ENCODE results near the gene SH3PXD2B. TPM values are rescaled to one million over a fixed set of nuclear protein-coding genes. Genes with fewer than 3 reads are reported as not detected.
"Not testable (repeated sequence)": the region's sequence is repeated elsewhere in the genome, so short reads cannot be mapped to it uniquely, and the experiment has no call there.

The SH3PXD2B gene
- total RNA-seq, 1 donor = 1.3 TPM

DNA sequence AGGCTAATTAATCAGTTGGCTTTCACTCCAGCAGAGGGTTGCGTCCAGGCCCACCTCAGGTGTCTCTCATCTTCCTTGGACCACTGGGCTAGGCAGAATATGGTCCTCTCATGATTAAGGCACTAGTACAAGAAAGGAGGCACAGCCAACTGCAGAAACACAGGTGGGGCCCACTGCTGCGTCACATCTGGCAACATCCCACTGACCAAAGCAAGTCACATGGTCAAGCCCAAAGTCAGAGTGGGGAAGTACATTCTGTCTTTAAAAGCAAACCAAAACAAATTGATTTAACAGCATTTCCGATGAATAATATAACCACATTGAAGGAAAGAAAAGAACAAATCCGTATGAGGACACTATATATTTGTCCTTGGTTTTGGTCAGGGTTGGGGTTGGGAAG, 142.7 kb downstream of the SH3PXD2B start:
- no peak for DNase-seq (ENCODE audit: low read depth in 2 of 3, low spot score in 2 of 3)

DNA sequence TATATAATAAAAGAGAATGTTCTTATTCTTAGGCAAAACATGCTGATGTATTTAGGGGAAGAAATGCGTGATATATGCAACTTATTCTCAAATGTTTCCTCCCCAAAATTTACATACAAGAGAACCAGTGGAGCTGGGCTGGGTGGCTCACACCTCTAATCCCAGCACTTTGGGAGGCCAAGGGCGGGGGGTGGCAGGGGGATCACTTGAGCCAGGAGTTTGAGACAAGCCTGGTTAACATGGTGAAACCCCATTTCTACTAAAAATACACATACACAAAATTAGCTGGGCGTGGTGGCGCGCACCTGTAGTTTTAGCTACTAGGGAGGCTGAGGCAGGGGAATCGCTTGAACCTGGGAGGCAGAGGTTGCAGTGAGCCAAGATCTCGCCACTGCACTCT, 143.3 kb downstream of the SH3PXD2B start:
- no peak for DNase-seq (ENCODE audit: low read depth in 2 of 3, low spot score in 2 of 3)

GRCh38 chr5:172305380-172305779, 148.9 kb downstream of the SH3PXD2B start:
- DNase-seq (ENCODE audit: low read depth in 2 of 3, low spot score in 2 of 3) = no peak

GRCh38 chr5:172303572-172304335, 150.6 kb downstream of the SH3PXD2B start:
- DNase-seq (ENCODE audit: low read depth in 2 of 3, low spot score in 2 of 3) = no peak

DNA sequence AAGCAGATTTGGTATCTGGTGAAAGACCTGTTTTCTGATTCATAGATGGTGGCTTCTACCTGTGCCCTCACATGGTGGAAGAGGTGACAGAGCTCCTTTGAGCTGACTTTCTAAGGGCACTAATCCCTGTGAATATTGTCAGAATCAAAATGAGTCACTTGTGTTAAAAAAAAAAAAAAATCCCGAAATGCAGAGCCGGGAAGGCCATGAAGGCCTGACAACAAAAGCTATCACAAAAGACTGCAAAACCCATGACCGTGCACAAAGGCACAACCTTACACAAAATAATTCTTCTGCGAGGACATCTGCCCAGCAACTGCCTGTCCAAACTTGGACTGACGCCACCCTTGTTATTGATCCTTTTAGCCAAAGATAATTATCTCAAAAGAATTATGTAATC, 151.2 kb downstream of the SH3PXD2B start:
- no peak for DNase-seq (ENCODE audit: low read depth in 2 of 3, low spot score in 2 of 3)

DNA sequence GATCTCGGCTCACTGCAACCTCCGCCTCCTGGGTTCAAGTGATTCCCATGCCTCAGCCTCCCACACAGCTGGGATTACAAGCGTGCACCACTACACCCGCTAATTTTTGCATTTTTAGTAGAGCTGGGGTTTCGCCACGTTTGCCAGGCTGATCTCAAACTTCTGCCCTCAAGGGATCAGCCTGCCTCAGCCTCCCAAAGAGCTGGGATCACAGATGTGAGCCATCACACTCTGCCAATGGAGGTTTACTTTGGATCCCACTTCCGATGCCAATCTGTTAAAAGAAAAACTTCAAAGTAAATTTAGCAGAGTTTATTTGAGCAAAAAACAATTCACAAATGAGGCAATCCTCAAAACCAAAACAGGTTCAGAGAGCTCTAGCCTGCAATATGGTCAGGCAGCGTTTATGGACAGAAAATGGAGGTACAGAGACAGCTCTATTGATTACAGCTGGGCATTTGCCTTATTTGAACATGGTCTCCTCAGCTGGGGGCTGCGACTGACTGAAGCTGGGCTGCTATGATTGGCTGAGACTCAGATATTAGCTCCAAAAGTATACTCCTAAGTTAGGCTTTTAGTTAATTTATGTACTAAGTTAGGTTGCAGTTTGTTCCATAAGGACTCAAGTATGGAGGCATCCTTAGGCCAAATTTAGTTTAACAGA, 152.1 kb downstream of the SH3PXD2B start:
- no peak for DNase-seq (ENCODE audit: low read depth in 2 of 3, low spot score in 2 of 3)

- no peak for DNase-seq (ENCODE audit: low read depth in 2 of 3, low spot score in 2 of 3)
These were observed 154.3 kb downstream of the SH3PXD2B start for GRCh38 chr5:172299916-172300439.

GRCh38 chr5:172294831-172295230, 159.5 kb downstream of the SH3PXD2B start:
- no peak for DNase-seq (ENCODE audit: low read depth in 2 of 3, low spot score in 2 of 3)

- no peak for DNase-seq (ENCODE audit: low read depth in 2 of 3, low spot score in 2 of 3)
These were observed 160.5 kb downstream of the SH3PXD2B start for GRCh38 chr5:172293745-172294342.

GRCh38 chr5:172293054-172293744, 161.1 kb downstream of the SH3PXD2B start:
- peak in 2 of 3 donors; percentile 68 to 84 for DNase-seq (ENCODE audit: low read depth in 2 of 3, low spot score in 2 of 3)

DNA sequence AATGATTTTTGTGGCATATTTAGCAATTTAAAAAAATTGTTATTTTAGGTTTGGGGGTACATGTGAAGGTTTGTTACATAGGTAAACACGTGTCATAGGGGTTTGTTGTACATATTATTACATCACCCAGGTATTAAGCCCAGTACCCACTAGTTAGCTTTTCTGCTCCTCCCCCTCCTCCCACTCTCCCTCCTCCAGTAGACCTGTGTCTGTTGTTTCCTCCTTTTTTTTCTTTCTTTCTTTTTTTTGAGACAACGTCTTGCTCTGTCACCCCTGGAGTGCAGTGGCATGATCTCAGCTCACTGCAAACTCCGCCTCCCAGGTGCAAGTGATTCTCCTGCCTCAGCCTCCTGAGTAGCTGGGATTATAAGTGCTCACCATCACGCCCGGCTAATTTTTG, 162.5 kb downstream of the SH3PXD2B start:
- DNase-seq (ENCODE audit: low read depth in 2 of 3, low spot score in 2 of 3) = not testable (repeated sequence)

- no peak for DNase-seq (ENCODE audit: low read depth in 2 of 3, low spot score in 2 of 3)
These were observed 165.9 kb downstream of the SH3PXD2B start for GRCh38 chr5:172288465-172288864.

DNA sequence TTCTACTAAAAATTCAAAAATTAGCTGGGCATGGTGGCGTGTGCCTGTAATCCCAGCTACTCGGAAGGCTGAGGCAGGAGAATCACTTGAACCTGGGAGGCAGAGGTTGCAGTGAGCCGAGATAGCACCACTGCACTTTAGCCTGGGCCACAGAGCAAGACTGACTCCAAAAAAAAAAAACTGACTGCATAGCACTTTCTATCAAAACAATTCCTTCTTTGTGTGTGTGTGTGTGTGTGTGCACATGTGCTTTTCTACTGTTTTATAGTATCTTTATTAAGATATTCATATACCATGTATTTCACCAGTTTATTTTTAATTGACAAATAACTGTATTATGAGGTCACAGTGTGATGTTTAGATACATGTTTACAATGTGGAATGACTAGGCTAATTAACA, 167.2 kb downstream of the SH3PXD2B start:
- not testable (repeated sequence) for DNase-seq (ENCODE audit: low read depth in 2 of 3, low spot score in 2 of 3)

DNA sequence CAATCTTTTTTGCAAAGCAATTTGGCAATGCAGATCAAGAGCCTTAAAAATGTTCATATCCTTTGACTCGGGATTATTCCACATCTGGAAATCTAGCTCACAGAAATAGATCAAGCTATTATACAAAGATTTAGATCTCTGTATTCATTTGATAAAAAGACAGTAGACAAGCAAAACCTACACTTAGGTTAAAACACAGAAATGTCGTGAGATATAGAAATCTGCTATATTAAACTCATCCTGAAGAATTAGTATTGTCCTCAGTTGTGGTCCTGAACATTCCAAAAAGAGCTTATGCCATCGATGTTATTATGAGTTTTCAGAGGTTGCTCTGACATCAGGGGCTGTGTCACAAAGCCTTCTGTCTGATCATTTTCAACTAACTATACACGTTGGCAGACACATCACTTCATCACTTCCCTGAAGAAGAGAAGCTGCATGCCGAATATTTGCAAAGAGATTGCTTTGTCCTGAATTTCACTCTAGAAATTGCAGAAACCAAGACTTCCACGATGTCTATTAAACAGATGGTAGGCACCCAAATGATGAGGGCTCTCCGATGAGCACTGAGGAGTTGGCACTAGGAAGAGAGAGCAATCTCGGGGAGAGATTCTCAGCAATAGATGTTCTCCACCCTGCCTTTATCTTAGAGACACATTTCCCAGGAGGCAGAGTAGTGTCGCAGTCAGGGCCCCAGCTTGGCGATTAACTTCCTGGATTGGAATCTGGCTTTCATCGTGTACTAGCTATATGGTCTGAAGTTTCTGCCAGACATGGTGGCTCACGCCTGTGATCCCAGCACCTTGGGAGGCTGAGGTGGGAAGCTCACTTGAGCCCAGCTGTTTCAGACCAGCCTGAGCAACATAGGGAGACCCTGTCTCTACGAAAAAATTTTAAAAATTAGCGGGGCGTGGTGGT, 168.8 kb downstream of the SH3PXD2B start:
- DNase-seq (ENCODE audit: low read depth in 2 of 3, low spot score in 2 of 3) = no peak

- peak in 2 of 3 donors; percentile 42 to 43 for DNase-seq (ENCODE audit: low read depth in 2 of 3, low spot score in 2 of 3)
These were observed 169.7 kb downstream of the SH3PXD2B start for GRCh38 chr5:172284611-172284980.

DNA sequence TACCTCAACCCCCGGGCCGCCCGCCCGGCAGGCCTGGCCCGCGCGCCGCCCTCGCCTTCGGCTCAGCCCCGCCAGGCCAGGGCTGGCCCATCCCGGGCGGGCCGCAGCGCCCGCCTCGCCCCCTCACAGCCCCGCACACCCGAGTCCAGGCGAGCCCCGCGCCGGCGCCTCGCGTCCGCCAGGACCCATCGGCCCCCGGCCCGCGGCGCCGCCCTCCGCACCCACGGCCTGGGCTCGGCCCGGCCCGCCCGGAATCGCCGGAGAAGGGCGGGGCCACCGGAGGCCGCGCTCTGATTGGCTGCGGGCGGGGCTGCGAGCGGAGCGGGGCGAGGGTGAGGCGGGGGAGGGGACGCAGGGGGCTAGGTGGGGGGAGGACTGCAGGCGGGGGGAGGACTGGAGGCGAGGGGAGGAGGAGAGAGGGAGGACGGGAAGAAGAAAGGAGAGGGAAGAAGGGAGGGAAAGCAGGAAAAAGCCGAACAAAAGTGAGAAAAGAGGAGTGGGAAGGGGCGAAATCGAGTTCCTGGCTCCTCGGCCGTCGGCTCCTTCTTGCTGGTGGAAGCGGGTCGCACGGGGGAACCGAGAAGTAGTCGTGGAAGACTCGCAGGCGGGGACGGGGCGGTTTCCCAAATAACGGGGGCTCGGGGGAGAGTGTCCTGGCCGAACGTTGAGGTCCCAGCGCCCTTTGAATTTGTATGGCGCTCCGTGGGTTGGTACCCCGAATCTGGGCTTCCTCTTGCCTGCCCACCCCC, 170.3 kb downstream of the SH3PXD2B start:
- DNase-seq (ENCODE audit: low read depth in 2 of 3, low spot score in 2 of 3) = peak in 2 of 3 donors; percentile 70 to 75

DNA sequence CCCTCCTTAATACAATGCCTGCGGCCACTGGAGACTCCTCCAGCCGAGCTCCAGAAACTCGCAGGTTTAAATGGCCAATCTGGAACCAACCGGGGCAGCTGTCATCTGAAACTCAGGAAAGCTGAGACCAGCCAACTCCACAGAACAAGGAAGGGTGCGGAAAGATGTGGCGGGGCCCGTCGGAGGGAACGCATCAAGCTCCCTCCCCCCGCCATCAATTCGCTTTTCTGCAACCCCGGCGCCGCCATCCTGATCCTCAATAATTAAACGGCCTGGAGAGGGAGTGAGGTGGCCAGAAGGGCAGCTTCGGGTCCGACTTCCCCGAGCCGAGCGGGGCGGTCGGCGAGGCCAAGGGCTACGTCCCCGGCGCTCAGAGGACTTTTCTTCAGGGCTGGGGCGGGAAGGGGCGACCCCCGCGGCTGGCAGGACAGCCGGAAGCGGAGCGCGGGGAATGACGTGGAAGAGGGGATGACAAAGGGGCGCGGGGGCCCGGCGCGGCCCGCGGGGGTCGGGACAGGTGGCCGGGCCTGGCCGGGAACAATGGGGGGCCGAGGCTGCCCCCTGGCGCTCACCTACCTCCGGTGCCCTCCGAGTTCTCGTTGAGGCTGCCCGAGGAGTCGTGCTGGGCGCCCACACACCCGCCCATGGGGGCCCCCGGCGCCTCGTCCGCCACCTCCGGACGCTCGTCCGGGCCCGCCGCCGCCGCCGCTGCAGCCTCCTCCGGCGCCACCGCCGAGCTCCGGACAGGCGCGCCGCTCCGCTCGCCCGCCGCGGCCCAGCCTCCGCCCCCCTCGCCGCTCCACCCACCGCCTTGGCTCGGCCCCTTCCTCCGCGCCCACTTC, 171.1 kb downstream of the SH3PXD2B start, which contains the start of gene UBTD2:
Gene UBTD2, minus strand, starts transcription at position 745 of the 842 bp plus-strand sequence. Its CDS starts 99 bp downstream, at position 646.
- peak; percentile 52 to 82 (median 77) for DNase-seq (ENCODE audit: low read depth in 2 of 3, low spot score in 2 of 3)

Measured in hematopoietic multipotent progenitor cell (in vitro differentiated cells).